CD4-positive, alpha-beta T cell treated with Interferon alpha-2 for 1 hour (primary cell): ENCODE data around the gene C1R.

ENCODE experiments used
- DNase-seq, 2 donors: peaks; one replicate each; pipeline ENCODE4 v3.0.0-alpha.2; 2020 to 2022

The C1R gene

GRCh38 chr12:7092229-7092985 is at the start of gene C1R:
TSS of gene C1R (minus strand) at chr12:7092445. CDS start at chr12:7092388, 57 bp downstream.
- DNase-seq, result peak; percentile 58 to 74

- no peak for DNase-seq
These were observed 49.2 kb upstream of the C1R start for GRCh38 chr12:7141351-7142005.

GRCh38 chr12:7139200-7139599 is 47.0 kb upstream of the C1R start:
- no peak for DNase-seq

- no peak for DNase-seq
These were observed 45.7 kb upstream of the C1R start for GRCh38 chr12:7137908-7138307.

- DNase-seq, result no peak
These were observed 44.4 kb upstream of the C1R start for GRCh38 chr12:7136676-7137075.

- no peak for DNase-seq
These were observed 43.8 kb upstream of the C1R start for GRCh38 chr12:7136071-7136470.

- DNase-seq, result no peak
These were observed 42.3 kb upstream of the C1R start for GRCh38 chr12:7134396-7135166.

- peak in 1 of 2 donors; percentile 40 for DNase-seq
These were observed 39.2 kb upstream of the C1R start for GRCh38 chr12:7131502-7131866.

GRCh38 chr12:7130701-7131501 is 38.7 kb upstream of the C1R start:
- peak; percentile 45 to 66 for DNase-seq

- peak; percentile 83 to 92 for DNase-seq
These were observed 37.8 kb upstream of the C1R start, which contains the start of gene CLSTN3 for GRCh38 chr12:7129872-7130691. TSS of gene CLSTN3 (plus strand) at chr12:7130371. CDS start at chr12:7130649, 278 bp downstream.

GRCh38 chr12:7129287-7129871 is 37.1 kb upstream of the C1R start:
- DNase-seq, result peak in 1 of 2 donors; percentile 22

GRCh38 chr12:7128681-7129286 is 36.5 kb upstream of the C1R start, which contains the start of gene RBP5:
TSS of gene RBP5 (minus strand) at chr12:7128889. CDS start at chr12:7128775, 114 bp downstream.
- no peak for DNase-seq

GRCh38 chr12:7127916-7128626 is 35.8 kb upstream of the C1R start:
- DNase-seq, result no peak

GRCh38 chr12:7125632-7126227 is 33.5 kb upstream of the C1R start:
- DNase-seq, result no peak

GRCh38 chr12:7123806-7124522 is 31.7 kb upstream of the C1R start:
- no peak for DNase-seq

GRCh38 chr12:7122811-7123769 is 30.8 kb upstream of the C1R start:
- DNase-seq, result no peak

- no peak for DNase-seq
These were observed 29.1 kb upstream of the C1R start for GRCh38 chr12:7121324-7121723.

- DNase-seq, result no peak
These were observed 27.9 kb upstream of the C1R start for GRCh38 chr12:7120166-7120565.
